Measurements from ENCODE around the gene UBE2D1. TPM values are rescaled to one million over a fixed set of nuclear protein-coding genes. Genes with fewer than 3 reads are reported as not detected.

Gene UBE2D1
- total RNA-seq, 2 donors from 2014 or later, result 18.0 to 42.8 TPM

DNA sequence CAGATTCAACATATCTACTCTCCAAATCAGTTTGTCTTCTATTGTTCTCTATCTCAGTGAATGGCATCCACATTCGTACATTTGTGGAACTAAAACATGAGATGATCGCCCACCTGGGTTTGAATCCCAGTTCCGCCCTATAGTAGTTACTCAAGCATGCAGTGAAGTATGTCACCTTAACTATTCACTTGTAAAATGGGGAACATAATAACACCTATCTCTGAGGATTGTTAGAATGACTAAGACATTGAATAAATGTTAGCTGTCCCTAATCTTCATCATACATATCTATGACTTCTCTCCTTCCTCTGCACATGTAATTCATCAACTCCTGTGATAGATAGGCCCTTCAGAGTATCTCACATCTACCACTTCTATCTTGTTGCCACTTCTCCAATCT lies 24.7 kb downstream of the UBE2D1 start:
- TF ChIP-seq CTCF (IDR thresholded peaks at IDR 0.05), result no peak
- no peak for DNase-seq (ENCODE audit: low spot score)
- Histone ChIP-seq H3K4me3 (no peak overlapping the region), H3K27me3 (no peaks in the 10 kb centered on the region), H3K27ac (no peak overlapping the region), H3K36me3 (no peaks in the 10 kb centered on the region), H3K4me1 (peaks cover 0 to 45% of the 10 kb centered on the region in 2 donors), H3K9me3 (no peaks in the 10 kb centered on the region)

GRCh38 chr10:58360412-58361004 lies 25.7 kb downstream of the UBE2D1 start:
- no peaks in the 10 kb centered on the region for H3K9me3 ChIP-seq
- TF ChIP-seq CTCF (IDR thresholded peaks at IDR 0.05), result no peak
- DNase-seq (ENCODE audit: low spot score), result no peak
- no peak overlapping the region for H3K4me3 ChIP-seq
- no peaks in the 10 kb centered on the region for H3K27me3 ChIP-seq
- no peaks in the 10 kb centered on the region for H3K36me3 ChIP-seq
- no peak overlapping the region for H3K27ac ChIP-seq
- peaks cover 0 to 35% of the 10 kb centered on the region in 2 donors for H3K4me1 ChIP-seq

DNA sequence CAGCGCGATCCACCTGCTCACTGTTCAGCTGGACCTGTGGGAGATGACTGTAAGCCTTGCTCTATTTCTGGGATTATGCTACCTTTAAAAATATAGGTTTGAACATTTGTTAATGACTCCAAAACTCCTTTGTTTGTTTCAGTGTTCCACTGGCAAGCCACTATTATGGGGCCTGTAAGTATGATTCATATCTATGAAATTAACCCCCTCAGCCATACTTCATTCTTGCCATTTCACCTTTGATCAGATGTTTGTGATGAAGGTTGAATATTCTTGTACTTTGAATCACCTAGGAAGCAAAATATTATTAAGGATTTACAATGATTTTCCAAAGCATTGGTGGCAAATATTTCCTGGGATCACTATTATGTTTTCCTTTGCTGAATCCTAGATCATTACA lies 26.5 kb downstream of the UBE2D1 start:
- TF ChIP-seq CTCF (IDR thresholded peaks at IDR 0.05), result no peak
- no peak overlapping the region for H3K27ac ChIP-seq
- no peaks in the 10 kb centered on the region for H3K9me3 ChIP-seq
- no peaks in the 10 kb centered on the region for H3K27me3 ChIP-seq
- no peaks in the 10 kb centered on the region for H3K36me3 ChIP-seq
- H3K4me3 ChIP-seq, result no peak overlapping the region
- H3K4me1 ChIP-seq, result peaks cover 0 to 31% of the 10 kb centered on the region in 2 donors
- DNase-seq (ENCODE audit: low spot score), result no peak

DNA sequence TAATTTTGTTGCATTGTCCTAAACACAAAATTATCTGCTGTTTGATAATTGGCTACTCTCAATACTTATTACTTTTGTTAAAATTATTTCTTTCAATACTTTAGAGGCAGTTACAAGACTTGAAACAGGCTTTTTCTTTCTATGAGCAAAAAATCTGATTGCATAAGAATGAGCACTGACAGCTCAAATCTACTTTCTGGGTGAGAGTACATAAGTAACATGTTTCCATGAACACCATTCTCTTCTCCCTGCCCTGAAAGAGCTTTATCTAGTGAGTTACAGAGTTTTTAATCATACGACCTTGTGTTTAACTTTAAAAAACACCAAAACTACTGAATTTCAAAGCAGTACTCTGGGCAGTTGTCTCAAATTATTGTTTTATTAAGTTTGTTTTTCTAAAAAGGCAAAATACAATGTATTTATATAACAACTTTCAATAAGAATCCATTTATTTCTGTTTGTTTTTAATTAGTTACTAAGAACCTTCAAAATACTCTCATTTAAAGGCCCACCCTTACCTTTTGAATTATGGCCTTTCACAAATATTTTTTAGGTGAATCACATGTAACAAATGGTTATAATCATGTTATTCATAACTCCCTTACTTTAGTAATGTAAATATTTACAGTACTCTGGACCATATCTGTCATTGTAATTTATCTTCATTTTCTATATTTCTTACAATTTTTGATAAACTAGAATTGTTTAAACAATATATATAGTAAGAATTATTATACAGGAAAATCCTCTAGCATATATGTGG lies 27.4 kb downstream of the UBE2D1 start:
- H3K27ac ChIP-seq, result no peak overlapping the region
- peaks cover 0 to 23% of the 10 kb centered on the region in 2 donors for H3K4me1 ChIP-seq
- no peaks in the 10 kb centered on the region for H3K9me3 ChIP-seq
- no peak for DNase-seq (ENCODE audit: low spot score)
- H3K4me3 ChIP-seq, result no peak overlapping the region
- TF ChIP-seq CTCF (IDR thresholded peaks at IDR 0.05), result no peak
- H3K36me3 ChIP-seq, result no peaks in the 10 kb centered on the region
- no peaks in the 10 kb centered on the region for H3K27me3 ChIP-seq

DNA sequence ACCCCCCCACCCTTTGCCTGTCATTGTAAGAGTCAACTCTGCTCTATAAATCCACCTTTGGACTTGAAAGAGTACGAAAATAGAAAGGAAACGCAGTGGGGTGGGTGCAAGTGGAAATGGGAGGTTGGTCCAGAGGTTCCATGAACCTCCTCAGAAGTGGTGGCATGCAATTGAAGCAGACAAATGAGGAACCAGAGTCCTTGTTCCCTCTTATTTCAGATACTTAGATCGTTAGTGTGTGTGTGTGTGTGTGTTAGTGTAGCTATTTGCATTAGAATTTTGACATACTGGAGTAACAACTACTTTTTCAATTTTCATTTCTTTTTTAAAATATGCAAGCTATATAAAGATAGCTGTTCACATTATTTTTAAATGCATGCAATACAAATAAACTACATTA lies 32.3 kb downstream of the UBE2D1 start:
- Histone ChIP-seq H3K4me1 (no peaks in the 10 kb centered on the region), H3K36me3 (no peaks in the 10 kb centered on the region), H3K4me3 (no peak overlapping the region), H3K27ac (no peak overlapping the region), H3K27me3 (no peaks in the 10 kb centered on the region), H3K9me3 (no peaks in the 10 kb centered on the region)
- no peak for DNase-seq (ENCODE audit: low spot score)
- TF ChIP-seq CTCF (IDR thresholded peaks at IDR 0.05), result no peak

Data from right atrium auricular region (tissue), 2 donors.